SK-N-SH (cell line): ENCODE results near the gene SHANK1.

ENCODE experiments used
- EZH2phosphoT487 ChIP-seq: fragments of 200-600 bp; sonication (generic); IDR thresholded peaks from 2 replicates; pipeline ENCODE4 v1.6.1; 2017; ENCODE audit warnings: low read depth, mixed run types, mild to moderate bottlenecking, antibody characterized with exemption, moderate library complexity, borderline replicate concordance
- JUND ChIP-seq: IDR thresholded peaks from 2 replicates; pipeline ENCODE4 v1.4.0; 2012
- NFIC ChIP-seq: IDR thresholded peaks from 2 replicates; pipeline ENCODE4 v1.4.0; 2012; ENCODE audit warnings: borderline replicate concordance
- NRF1 ChIP-seq: IDR thresholded peaks from 2 replicates; pipeline ENCODE4 v1.6.1; 2012; ENCODE audit warnings: low read depth, mild to moderate bottlenecking, low read length
- SMC3 ChIP-seq: IDR thresholded peaks from 2 replicates; pipeline ENCODE4 v1.6.1; 2012; ENCODE audit warnings: low read depth, low read length, improper control_type of control experiment
- USF1 ChIP-seq: IDR thresholded peaks from 2 replicates; pipeline ENCODE4 v1.4.0; 2012; ENCODE audit warnings: low read depth, borderline replicate concordance
- TF ChIP-seq, protein P1 (sequence below): fragments of 200-600 bp; sonication (generic); IDR thresholded peaks from 2 replicates; pipeline ENCODE4 v1.6.1; 2017; ENCODE audit warnings: antibody characterized with exemption, mild to moderate bottlenecking, moderate library complexity
- TF ChIP-seq, protein P2 (sequence below): IDR thresholded peaks from 2 replicates; pipeline ENCODE4 v1.4.0; 2012; ENCODE audit warnings: low read depth
- TF ChIP-seq, protein P3 (sequence below): IDR thresholded peaks from 2 replicates; pipeline ENCODE4; 2012
- TF ChIP-seq, protein P4 (sequence below): IDR thresholded peaks from 2 replicates; pipeline ENCODE4 v1.4.0; 2012; ENCODE audit warnings: low read depth, borderline replicate concordance

- TF ChIP-seq USF1 (no peak), NFIC (no peak), SMC3 (no peak), JUND (no peak), NRF1 (no peak), EZH2phosphoT487 (no peak)
- TF ChIP-seq, protein P1, sequence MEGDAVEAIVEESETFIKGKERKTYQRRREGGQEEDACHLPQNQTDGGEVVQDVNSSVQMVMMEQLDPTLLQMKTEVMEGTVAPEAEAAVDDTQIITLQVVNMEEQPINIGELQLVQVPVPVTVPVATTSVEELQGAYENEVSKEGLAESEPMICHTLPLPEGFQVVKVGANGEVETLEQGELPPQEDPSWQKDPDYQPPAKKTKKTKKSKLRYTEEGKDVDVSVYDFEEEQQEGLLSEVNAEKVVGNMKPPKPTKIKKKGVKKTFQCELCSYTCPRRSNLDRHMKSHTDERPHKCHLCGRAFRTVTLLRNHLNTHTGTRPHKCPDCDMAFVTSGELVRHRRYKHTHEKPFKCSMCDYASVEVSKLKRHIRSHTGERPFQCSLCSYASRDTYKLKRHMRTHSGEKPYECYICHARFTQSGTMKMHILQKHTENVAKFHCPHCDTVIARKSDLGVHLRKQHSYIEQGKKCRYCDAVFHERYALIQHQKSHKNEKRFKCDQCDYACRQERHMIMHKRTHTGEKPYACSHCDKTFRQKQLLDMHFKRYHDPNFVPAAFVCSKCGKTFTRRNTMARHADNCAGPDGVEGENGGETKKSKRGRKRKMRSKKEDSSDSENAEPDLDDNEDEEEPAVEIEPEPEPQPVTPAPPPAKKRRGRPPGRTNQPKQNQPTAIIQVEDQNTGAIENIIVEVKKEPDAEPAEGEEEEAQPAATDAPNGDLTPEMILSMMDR, result no peak
- TF ChIP-seq, protein P2, sequence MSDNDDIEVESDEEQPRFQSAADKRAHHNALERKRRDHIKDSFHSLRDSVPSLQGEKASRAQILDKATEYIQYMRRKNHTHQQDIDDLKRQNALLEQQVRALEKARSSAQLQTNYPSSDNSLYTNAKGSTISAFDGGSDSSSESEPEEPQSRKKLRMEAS, result no peak
- TF ChIP-seq, protein P3, sequence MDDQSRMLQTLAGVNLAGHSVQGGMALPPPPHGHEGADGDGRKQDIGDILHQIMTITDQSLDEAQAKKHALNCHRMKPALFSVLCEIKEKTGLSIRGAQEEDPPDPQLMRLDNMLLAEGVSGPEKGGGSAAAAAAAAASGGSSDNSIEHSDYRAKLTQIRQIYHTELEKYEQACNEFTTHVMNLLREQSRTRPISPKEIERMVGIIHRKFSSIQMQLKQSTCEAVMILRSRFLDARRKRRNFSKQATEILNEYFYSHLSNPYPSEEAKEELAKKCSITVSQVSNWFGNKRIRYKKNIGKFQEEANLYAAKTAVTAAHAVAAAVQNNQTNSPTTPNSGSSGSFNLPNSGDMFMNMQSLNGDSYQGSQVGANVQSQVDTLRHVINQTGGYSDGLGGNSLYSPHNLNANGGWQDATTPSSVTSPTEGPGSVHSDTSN, result no peak
- TF ChIP-seq, protein P4, sequence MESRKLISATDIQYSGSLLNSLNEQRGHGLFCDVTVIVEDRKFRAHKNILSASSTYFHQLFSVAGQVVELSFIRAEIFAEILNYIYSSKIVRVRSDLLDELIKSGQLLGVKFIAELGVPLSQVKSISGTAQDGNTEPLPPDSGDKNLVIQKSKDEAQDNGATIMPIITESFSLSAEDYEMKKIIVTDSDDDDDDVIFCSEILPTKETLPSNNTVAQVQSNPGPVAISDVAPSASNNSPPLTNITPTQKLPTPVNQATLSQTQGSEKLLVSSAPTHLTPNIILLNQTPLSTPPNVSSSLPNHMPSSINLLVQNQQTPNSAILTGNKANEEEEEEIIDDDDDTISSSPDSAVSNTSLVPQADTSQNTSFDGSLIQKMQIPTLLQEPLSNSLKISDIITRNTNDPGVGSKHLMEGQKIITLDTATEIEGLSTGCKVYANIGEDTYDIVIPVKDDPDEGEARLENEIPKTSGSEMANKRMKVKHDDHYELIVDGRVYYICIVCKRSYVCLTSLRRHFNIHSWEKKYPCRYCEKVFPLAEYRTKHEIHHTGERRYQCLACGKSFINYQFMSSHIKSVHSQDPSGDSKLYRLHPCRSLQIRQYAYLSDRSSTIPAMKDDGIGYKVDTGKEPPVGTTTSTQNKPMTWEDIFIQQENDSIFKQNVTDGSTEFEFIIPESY, result no peak
Observed at GRCh38 chr19:50628146-50628545, 91.5 kb downstream of the SHANK1 start.
